Testis (tissue), 3 donors: ENCODE results near the gene PHF13. TPM values are rescaled to one million over a fixed set of nuclear protein-coding genes. Genes with fewer than 3 reads are reported as not detected.

Source experiments
- DNase-seq: peaks from one replicate; pipeline ENCODE4 v3.0.0-alpha.2; 2019
- H3K27ac ChIP-seq, 2 donors: fragments of 200-600 bp; sonication (generic); one replicate each; pipeline ENCODE4 v1.5.1; 2019
- H3K27me3 ChIP-seq: fragments of 200-600 bp; sonication (generic); one replicate; pipeline ENCODE4 v1.5.1; 2019
- H3K36me3 ChIP-seq: fragments of 200-600 bp; sonication (generic); one replicate; pipeline ENCODE4 v1.5.1; 2017; ENCODE audit warnings: low read depth; ENCODE audit errors: missing control alignments
- H3K4me1 ChIP-seq: fragments of 200-600 bp; sonication (generic); one replicate; pipeline ENCODE4 v1.5.1; 2019
- H3K4me3 ChIP-seq, 2 donors: fragments of 200-600 bp; sonication (generic); one replicate each; pipeline ENCODE4 v1.5.1; 2017 to 2019
- H3K9me3 ChIP-seq: fragments of 200-600 bp; sonication (generic); one replicate; pipeline ENCODE4 v1.5.1; 2017
- CTCF ChIP-seq, 3 experiments: fragments of 450-650 bp in 2 of 3; fragments of 200-600 bp in 1 of 3; sonication (generic) in 1 of 3; IDR thresholded peaks; one replicate each; pipeline ENCODE4 v1.5.1; 2016 to 2019; ENCODE audit warnings: antibody characterized with exemption in 3 of 3, mild to moderate bottlenecking in 2 of 3, moderate library complexity in 1 of 3
- POLR2A ChIP-seq: fragments of 450-650 bp; IDR thresholded peaks from one replicate; pipeline ENCODE4 v1.6.1; 2017; ENCODE audit warnings: antibody characterized with exemption, mild to moderate bottlenecking, moderate library complexity
- WGBS, 2 donors: methylation state at CpG; one replicate each; pipeline ENCODE4 v1.1.5; 2018; 5-methylcytosine and 5-hydroxymethylcytosine counted together
- intact Hi-C: fragments of 100-400 bp; cut with DNase I; formaldehyde crosslinking; loops from one replicate; pipeline ENCODE4 v1.15.1; 2023; ENCODE audit warnings: low total_unique reads
- polyA plus RNA-seq: library from polyadenylated mRNA; stranded (reverse); fragments of 350-450 nt; fragmentation: Illumina TruSeq; extraction: RNeasy Lipid Tissue Mini Kit (QIAGEN cat#74804); gene quantifications from one replicate; pipeline ENCODE4 v1.2.3, GENCODE V29; 2014; ENCODE audit warnings: low read depth, low replicate concordance; ENCODE audit not compliant: insufficient read depth
- total RNA-seq, 2 donors: library from RNA; depleted of rRNA; stranded (reverse); fragments of >200 nt; gene quantifications; one replicate each; pipeline ENCODE4 v1.2.3, GENCODE V29; 2016

Gene PHF13
- total and polyA plus RNA-seq, 3 donors from 2014 or later, result 70.8 to 94.3 (median 88.1) TPM

- intact Hi-C loops, result loop anchor here (5.0 kb wide), 1 partner anchor 48 kb away; no protein-coding TSS in a partner anchor
- TF ChIP-seq CTCF (IDR thresholded peaks at IDR 0.05), result no peak
- TF ChIP-seq POLR2A, result no peak
- 86 to 93% methylated on average over 8 of the region's 8 CpGs for WGBS, 2 donors
Observed at GRCh38 chr1:6630027-6630426, 16.5 kb downstream of the PHF13 start.

GRCh38 chr1:6631058-6631457 is 17.5 kb downstream of the PHF13 start:
- H3K9me3 ChIP-seq, result no peaks in the 10 kb centered on the region
- no peak overlapping the region for H3K27ac ChIP-seq
- DNase-seq, result no peak
- no peak for TF ChIP-seq POLR2A
- no peaks in the 10 kb centered on the region for H3K36me3 ChIP-seq
- no peak overlapping the region for H3K4me3 ChIP-seq
- intact Hi-C loops, result loop anchor here (5.0 kb wide), 1 partner anchor 49 kb away; no protein-coding TSS in a partner anchor
- peaks cover 5% of the 10 kb centered on the region for H3K4me1 ChIP-seq
- 95 to 96% methylated on average over 8 of the region's 8 CpGs for WGBS, 2 donors
- no peaks in the 10 kb centered on the region for H3K27me3 ChIP-seq

More at GRCh38 chr1:6630027-6630426, 16.5 kb downstream of the PHF13 start:
- Histone ChIP-seq H3K9me3 (no peaks in the 10 kb centered on the region), H3K36me3 (no peaks in the 10 kb centered on the region), H3K27ac (no peak overlapping the region), H3K4me1 (peaks cover 8% of the 10 kb centered on the region), H3K27me3 (no peaks in the 10 kb centered on the region), H3K4me3 (no peak overlapping the region)
- DNase-seq, result no peak

- no peak overlapping the region for H3K27ac ChIP-seq
- TF ChIP-seq POLR2A (no peak), CTCF (IDR thresholded peaks at IDR 0.05) (no peak)
- H3K4me3 ChIP-seq, result no peak overlapping the region
- 83 to 93% methylated on average over 13 to 30 of the region's 30 CpGs for WGBS, 2 donors
- intact Hi-C loops, result loop anchor here (5.0 kb wide), 1 partner anchor 51 kb away; no protein-coding TSS in a partner anchor
- DNase-seq, result no peak
- H3K27me3 ChIP-seq, result no peaks in the 10 kb centered on the region
- H3K9me3 ChIP-seq, result no peaks in the 10 kb centered on the region
- H3K36me3 ChIP-seq, result no peaks in the 10 kb centered on the region
- H3K4me1 ChIP-seq, result peaks cover 7% of the 10 kb centered on the region
Observed at GRCh38 chr1:6632588-6633514, 19.3 kb downstream of the PHF13 start.

GRCh38 chr1:6634371-6635052 is 21.0 kb downstream of the PHF13 start:
- DNase-seq, result peak; percentile 66
- no peak for TF ChIP-seq POLR2A
- peak; percentile 30 to 37 (median 30) for TF ChIP-seq CTCF (IDR thresholded peaks at IDR 0.05)
- no peak overlapping the region for H3K4me3 ChIP-seq
- intact Hi-C loops, result loop anchor here (5.0 kb wide), 1 partner anchor 52 kb away; no protein-coding TSS in a partner anchor
- H3K27ac ChIP-seq, result no peak overlapping the region
- no peaks in the 10 kb centered on the region for H3K27me3 ChIP-seq
- no peaks in the 10 kb centered on the region for H3K36me3 ChIP-seq
- H3K9me3 ChIP-seq, result no peaks in the 10 kb centered on the region
- 76 to 82% methylated on average over 10 to 29 of the region's 29 CpGs for WGBS, 2 donors
- peaks cover 7% of the 10 kb centered on the region for H3K4me1 ChIP-seq
